ENCODE measurements around the gene CAVIN3.

DNA sequence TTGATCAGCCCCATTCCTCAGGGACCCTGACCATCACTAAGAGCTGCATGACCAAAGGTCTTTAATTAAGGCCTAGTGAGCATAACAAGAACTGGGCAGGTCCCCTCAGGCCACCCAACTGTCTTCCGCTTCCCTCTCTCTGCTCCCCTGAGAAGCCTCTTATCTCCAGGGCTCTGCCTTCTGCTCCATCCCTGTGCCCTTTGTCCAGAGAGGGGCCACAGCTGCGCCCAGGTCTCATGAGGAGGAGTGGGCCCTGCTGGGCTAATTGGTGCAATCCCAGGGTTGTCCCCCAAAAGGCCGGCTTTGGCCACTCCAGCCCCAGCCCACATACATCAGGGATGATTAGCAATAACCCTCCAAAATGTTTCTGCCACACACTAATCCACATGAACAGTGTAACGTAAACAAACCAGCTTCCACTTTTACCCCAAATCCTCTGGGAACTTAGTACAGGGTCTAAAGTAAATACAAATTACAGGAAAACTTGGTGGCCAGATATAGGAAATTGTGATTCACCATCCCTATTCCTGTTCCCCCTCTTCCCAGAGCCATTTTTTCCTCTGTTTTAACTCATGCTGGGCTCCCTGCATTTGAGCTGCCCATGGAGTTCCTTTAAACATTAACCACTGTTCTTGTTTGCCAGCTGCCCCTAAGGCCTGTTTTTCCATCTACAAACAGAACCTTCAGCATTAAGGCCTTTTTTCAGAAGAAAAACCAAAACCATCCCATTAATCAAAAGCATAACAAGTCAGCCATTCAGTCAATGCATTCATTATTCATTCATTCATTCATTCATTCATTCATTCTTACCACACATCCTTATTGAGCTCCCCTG lies 34.6 kb upstream of the CAVIN3 start:
- TF ChIP-seq, protein P1, sequence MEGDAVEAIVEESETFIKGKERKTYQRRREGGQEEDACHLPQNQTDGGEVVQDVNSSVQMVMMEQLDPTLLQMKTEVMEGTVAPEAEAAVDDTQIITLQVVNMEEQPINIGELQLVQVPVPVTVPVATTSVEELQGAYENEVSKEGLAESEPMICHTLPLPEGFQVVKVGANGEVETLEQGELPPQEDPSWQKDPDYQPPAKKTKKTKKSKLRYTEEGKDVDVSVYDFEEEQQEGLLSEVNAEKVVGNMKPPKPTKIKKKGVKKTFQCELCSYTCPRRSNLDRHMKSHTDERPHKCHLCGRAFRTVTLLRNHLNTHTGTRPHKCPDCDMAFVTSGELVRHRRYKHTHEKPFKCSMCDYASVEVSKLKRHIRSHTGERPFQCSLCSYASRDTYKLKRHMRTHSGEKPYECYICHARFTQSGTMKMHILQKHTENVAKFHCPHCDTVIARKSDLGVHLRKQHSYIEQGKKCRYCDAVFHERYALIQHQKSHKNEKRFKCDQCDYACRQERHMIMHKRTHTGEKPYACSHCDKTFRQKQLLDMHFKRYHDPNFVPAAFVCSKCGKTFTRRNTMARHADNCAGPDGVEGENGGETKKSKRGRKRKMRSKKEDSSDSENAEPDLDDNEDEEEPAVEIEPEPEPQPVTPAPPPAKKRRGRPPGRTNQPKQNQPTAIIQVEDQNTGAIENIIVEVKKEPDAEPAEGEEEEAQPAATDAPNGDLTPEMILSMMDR (IDR thresholded peaks at IDR 0.05): no peak
- TF ChIP-seq ZFX (IDR thresholded peaks at IDR 0.05; ENCODE audit: borderline replicate concordance): no peak
